MCF 10A (cell line): ENCODE measurements around the gene APOLD1. TPM values are rescaled to one million over a fixed set of nuclear protein-coding genes. Genes with fewer than 3 reads are reported as not detected.

Source experiments
- BruUV-seq: library from RNA; stranded (reverse); fragments of 400-500 nt; replicated peaks from 2 replicates; lab custom pipeline; 2021; lab: Mats Ljungman, UMichigan
- CTCF ChIA-PET: fragments of 300-600 bp; sonication (Branson Sonifier 250); formaldehyde crosslinking; extraction: SDS; loops from one replicate; lab custom pipeline; 2021; ENCODE audit warnings: antibody characterized with exemption, inconsistent platforms; lab: Yijun Ruan, JAX
- POLR2A ChIA-PET: fragments of 300-600, 350-650 bp; sonication (Branson Sonifier 250); formaldehyde crosslinking; extraction: SDS; loops from one replicate; lab custom pipeline; 2020; ENCODE audit warnings: antibody characterized with exemption, inconsistent platforms; lab: Yijun Ruan, JAX
- DNase-seq: peaks from one replicate; pipeline ENCODE4 v3.0.0-alpha.2; 2018; ENCODE audit not compliant: unreplicated experiment
- H3K27ac Mint-ChIP-seq: one replicate; pipeline ENCODE4 v1.8.0; 2022; ENCODE audit warnings: mild to moderate bottlenecking, low read depth, mixed read lengths; ENCODE audit not compliant: unreplicated experiment
- H3K27me3 Mint-ChIP-seq: one replicate; pipeline ENCODE4 v1.8.0; 2022; ENCODE audit warnings: mixed read lengths; ENCODE audit not compliant: insufficient read depth, unreplicated experiment
- H3K36me3 Mint-ChIP-seq: one replicate; pipeline ENCODE4 v1.8.0; 2022; ENCODE audit warnings: mild to moderate bottlenecking, moderate library complexity, mixed read lengths; ENCODE audit not compliant: insufficient read depth, unreplicated experiment
- H3K4me1 Mint-ChIP-seq: one replicate; pipeline ENCODE4 v1.8.0; 2022; ENCODE audit warnings: mixed read lengths; ENCODE audit not compliant: insufficient read depth, unreplicated experiment
- H3K4me3 Mint-ChIP-seq: one replicate; pipeline ENCODE4 v1.8.0; 2022; ENCODE audit warnings: mild to moderate bottlenecking, moderate library complexity, mixed read lengths; ENCODE audit not compliant: unreplicated experiment
- H3K9me3 Mint-ChIP-seq: one replicate; pipeline ENCODE4 v1.8.0; 2022; ENCODE audit warnings: mixed read lengths; ENCODE audit not compliant: unreplicated experiment
- CTCF ChIP-seq: fragments of 200-600 bp; IDR thresholded peaks from one replicate; pipeline ENCODE4 v1.8.0; 2022; ENCODE audit warnings: antibody characterized with exemption, mild to moderate bottlenecking; ENCODE audit not compliant: unreplicated experiment
- intact Hi-C: fragments of 100-400 bp; cut with micrococcal nuclease; formaldehyde crosslinking; loops from 2 replicates; pipeline ENCODE4 v1.14.1; 2022
- total RNA-seq: library from RNA; stranded (reverse); gene quantifications from 2 replicates; pipeline ENCODE4 v1.2.3, GENCODE V29; 2022

The APOLD1 gene
- total RNA-seq, 1 experiment from 2014 or later: 8.0 TPM

- POLR2A ChIA-PET: interaction anchor here (1.1 to 2.4 kb wide), 3 partner anchors 11 to 184 kb away, joined by 3 to 15 read pairs (median 4); no protein-coding TSS in a partner anchor
- H3K9me3 Mint-ChIP-seq: no peaks in the 10 kb centered on the region
- CTCF ChIA-PET: interaction anchor here (0.5 to 2.4 kb wide), 7 partner anchors 20 to 345 kb away, joined by 3 to 9 read pairs (median 4); partner anchors contain the start of gene DDX47
- TF ChIP-seq CTCF: no peak
- H3K36me3 Mint-ChIP-seq: no peaks in the 10 kb centered on the region
- no peak for DNase-seq
- H3K4me3 Mint-ChIP-seq: no peak overlapping the region
- intact Hi-C loops: loop anchor here (5.0 kb wide), 1 partner anchor 305 kb away; no protein-coding TSS in a partner anchor
- H3K27me3 Mint-ChIP-seq: no peaks in the 10 kb centered on the region
- no peaks in the 10 kb centered on the region for H3K4me1 Mint-ChIP-seq
- H3K27ac Mint-ChIP-seq: no peak overlapping the region
- BruUV-seq: no TSS peak
These were observed 6.4 kb downstream of the APOLD1 start for GRCh38 chr12:12791756-12792369.

GRCh38 chr12:12792421-12792820, 7.0 kb downstream of the APOLD1 start:
- no peak for TF ChIP-seq CTCF
- Mint-ChIP-seq H3K9me3 (no peaks in the 10 kb centered on the region), H3K4me3 (no peak overlapping the region), H3K27ac (no peak overlapping the region), H3K36me3 (no peaks in the 10 kb centered on the region), H3K27me3 (no peaks in the 10 kb centered on the region), H3K4me1 (no peaks in the 10 kb centered on the region)
- BruUV-seq: no TSS peak
- intact Hi-C loops: loop anchor here (5.0 kb wide), 1 partner anchor 305 kb away; no protein-coding TSS in a partner anchor
- DNase-seq: no peak
- ChIA-PET CTCF (interaction anchor here (0.5 to 2.4 kb wide), 8 partner anchors 12 to 344 kb away, joined by 3 to 9 read pairs (median 4); partner anchors contain the start of gene DDX47), POLR2A (interaction anchor here (1.0 to 2.4 kb wide), 4 partner anchors 11 to 183 kb away, joined by 3 to 15 read pairs (median 4); no protein-coding TSS in a partner anchor)

- no peak overlapping the region for H3K4me3 Mint-ChIP-seq
- H3K27ac Mint-ChIP-seq: no peak overlapping the region
- CTCF ChIA-PET: interaction anchor here (1.1 kb wide), 1 partner anchor 110 kb away, joined by 3 read pairs; no protein-coding TSS in a partner anchor
- DNase-seq: no peak
- intact Hi-C loops: loop anchor here (5.0 kb wide), 1 partner anchor 303 kb away; no protein-coding TSS in a partner anchor
- H3K27me3 Mint-ChIP-seq: no peaks in the 10 kb centered on the region
- BruUV-seq: no TSS peak
- POLR2A ChIA-PET: interaction anchor here (1.5 kb wide), 1 partner anchor 9 kb away, joined by 4 read pairs; no protein-coding TSS in a partner anchor
- no peaks in the 10 kb centered on the region for H3K9me3 Mint-ChIP-seq
- no peaks in the 10 kb centered on the region for H3K36me3 Mint-ChIP-seq
- no peak for TF ChIP-seq CTCF
- no peaks in the 10 kb centered on the region for H3K4me1 Mint-ChIP-seq
These were observed 9.2 kb downstream of the APOLD1 start for GRCh38 chr12:12794686-12795085.

GRCh38 chr12:12796171-12796570, 10.7 kb downstream of the APOLD1 start:
- H3K9me3 Mint-ChIP-seq: no peaks in the 10 kb centered on the region
- no peaks in the 10 kb centered on the region for H3K27me3 Mint-ChIP-seq
- no peak for DNase-seq
- ChIA-PET POLR2A (interaction anchor here (0.7 kb wide), 1 partner anchor 179 kb away, joined by 3 read pairs; no protein-coding TSS in a partner anchor), CTCF (no interaction called here)
- BruUV-seq: no TSS peak
- TF ChIP-seq CTCF: no peak
- peaks cover 8% of the 10 kb centered on the region for H3K4me1 Mint-ChIP-seq
- H3K27ac Mint-ChIP-seq: no peak overlapping the region
- H3K36me3 Mint-ChIP-seq: peaks cover 5% of the 10 kb centered on the region
- H3K4me3 Mint-ChIP-seq: no peak overlapping the region
- intact Hi-C loops: no loop called here
